ENCODE results near the gene TAF5L. TPM values are rescaled to one million over a fixed set of nuclear protein-coding genes. Genes with fewer than 3 reads are reported as not detected.
A peak's percentile ranks its signal among the peaks of the same experiment; 100 is the strongest.

The TAF5L gene
- total RNA-seq, 1 donor from 2014 or later = 18.4 TPM

DNA sequence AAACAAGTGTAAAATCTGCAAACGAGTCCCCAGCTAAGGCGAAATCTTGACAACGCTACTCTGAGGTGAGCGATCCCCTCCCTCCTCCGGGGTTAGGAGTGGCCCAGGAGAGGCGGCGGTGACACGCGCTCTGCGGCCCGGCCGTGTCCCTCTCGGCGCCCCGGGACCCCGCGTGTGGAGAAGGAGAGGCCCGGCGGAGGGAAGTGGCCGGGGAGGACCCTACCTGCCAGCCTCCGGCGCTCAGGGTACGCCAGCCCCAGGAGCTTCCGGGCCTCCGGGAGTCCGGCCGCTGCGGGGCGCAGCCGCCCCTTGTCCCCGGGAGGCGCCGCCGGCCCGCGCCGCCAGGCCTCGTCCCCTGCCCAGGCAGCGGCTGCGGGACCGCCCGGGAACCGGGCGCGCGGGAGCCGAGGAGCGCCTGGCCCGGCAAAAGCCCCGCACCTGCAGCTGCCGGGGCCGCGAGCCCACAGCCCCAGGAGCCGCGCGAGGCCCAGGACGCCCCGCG, 68.0 kb downstream of the TAF5L start:
- FAIRE-seq (no peak), DNase-seq (ENCODE audit: low read depth) (no peak)
- Histone ChIP-seq H3K27me3 (ENCODE audit: control insufficient read depth, insufficient read depth, low read length) (no peaks in the 10 kb centered on the region), H3K4me3 (ENCODE audit: low read depth, low read length) (peak overlapping the region; percentile 73), H3K36me3 (ENCODE audit: control insufficient read depth, insufficient read depth, low read length) (no peaks in the 10 kb centered on the region)
- TF ChIP-seq CTCF (IDR thresholded peaks at IDR 0.05; ENCODE audit: insufficient read depth, low read length, severe bottlenecking) = peak; percentile 21

DNA sequence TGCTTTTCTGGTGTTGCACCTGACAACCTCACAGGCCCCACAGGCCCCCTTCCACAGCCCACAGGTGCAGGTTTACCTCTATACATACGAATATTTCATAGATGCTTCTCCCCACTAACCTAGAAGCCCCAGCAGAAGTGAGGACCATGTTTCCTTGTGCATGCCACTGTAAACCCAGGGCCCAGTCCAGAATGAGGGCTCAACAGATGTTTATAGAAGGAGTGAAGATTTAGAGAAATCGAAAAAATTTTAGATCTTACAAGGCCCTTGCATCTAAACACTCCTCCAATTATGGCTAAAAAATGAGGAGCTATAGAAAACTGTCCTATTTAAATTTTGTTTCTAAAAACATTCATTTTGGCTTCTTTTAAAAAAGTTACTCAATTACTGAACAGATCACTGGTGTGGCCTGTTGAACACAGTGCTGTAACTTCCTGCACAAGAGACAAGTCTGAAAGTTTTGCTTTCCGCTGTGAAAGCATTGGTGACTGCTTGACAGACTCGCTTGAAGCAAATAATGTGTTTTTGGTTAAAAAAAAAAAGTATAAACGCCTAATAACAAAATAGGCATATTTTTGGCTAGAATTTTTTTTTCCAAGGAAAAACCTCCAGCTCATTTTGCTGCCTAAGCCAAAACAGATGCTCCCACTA, 68.6 kb downstream of the TAF5L start:
- H3K27me3 ChIP-seq (ENCODE audit: control insufficient read depth, insufficient read depth, low read length) = no peaks in the 10 kb centered on the region
- peak; percentile 27 for DNase-seq (ENCODE audit: low read depth)
- FAIRE-seq = no peak
- peak overlapping the region; percentile 73 for H3K4me3 ChIP-seq (ENCODE audit: low read depth, low read length)
- TF ChIP-seq CTCF (IDR thresholded peaks at IDR 0.05; ENCODE audit: insufficient read depth, low read length, severe bottlenecking) = no peak
- H3K36me3 ChIP-seq (ENCODE audit: control insufficient read depth, insufficient read depth, low read length) = no peaks in the 10 kb centered on the region

GRCh38 chr1:229554886-229555621, 70.9 kb downstream of the TAF5L start:
- TF ChIP-seq CTCF (IDR thresholded peaks at IDR 0.05; ENCODE audit: insufficient read depth, low read length, severe bottlenecking) = no peak
- no peak overlapping the region for H3K4me3 ChIP-seq (ENCODE audit: low read depth, low read length)
- FAIRE-seq (no peak), DNase-seq (ENCODE audit: low read depth) (no peak)
- H3K36me3 ChIP-seq (ENCODE audit: control insufficient read depth, insufficient read depth, low read length) = no peaks in the 10 kb centered on the region
- no peaks in the 10 kb centered on the region for H3K27me3 ChIP-seq (ENCODE audit: control insufficient read depth, insufficient read depth, low read length)

GRCh38 chr1:229553621-229554130, 72.2 kb downstream of the TAF5L start:
- Histone ChIP-seq H3K36me3 (ENCODE audit: control insufficient read depth, insufficient read depth, low read length) (no peaks in the 10 kb centered on the region), H3K4me3 (ENCODE audit: low read depth, low read length) (no peak overlapping the region), H3K27me3 (ENCODE audit: control insufficient read depth, insufficient read depth, low read length) (no peaks in the 10 kb centered on the region)
- no peak for TF ChIP-seq CTCF (IDR thresholded peaks at IDR 0.05; ENCODE audit: insufficient read depth, low read length, severe bottlenecking)
- no peak for FAIRE-seq
- DNase-seq (ENCODE audit: low read depth) = no peak

- Histone ChIP-seq H3K36me3 (ENCODE audit: control insufficient read depth, insufficient read depth, low read length) (no peaks in the 10 kb centered on the region), H3K27me3 (ENCODE audit: control insufficient read depth, insufficient read depth, low read length) (no peaks in the 10 kb centered on the region), H3K4me3 (ENCODE audit: low read depth, low read length) (no peak overlapping the region)
- no peak for FAIRE-seq
- DNase-seq (ENCODE audit: low read depth) = no peak
- no peak for TF ChIP-seq CTCF (IDR thresholded peaks at IDR 0.05; ENCODE audit: insufficient read depth, low read length, severe bottlenecking)
These were observed 73.2 kb downstream of the TAF5L start for GRCh38 chr1:229552732-229553131.
